NK-92 treated with Interleukin-12 subunit alpha and Interleukin-12 subunit beta, amount 100 ng/mL, for 24 hours (cell line): ENCODE data around the gene LRRC40.

Experiments used
- DNase-seq: peaks from one replicate; lab custom pipeline; 2025; lab: John Stamatoyannopoulos, UW

LRRC40 gene

DNA sequence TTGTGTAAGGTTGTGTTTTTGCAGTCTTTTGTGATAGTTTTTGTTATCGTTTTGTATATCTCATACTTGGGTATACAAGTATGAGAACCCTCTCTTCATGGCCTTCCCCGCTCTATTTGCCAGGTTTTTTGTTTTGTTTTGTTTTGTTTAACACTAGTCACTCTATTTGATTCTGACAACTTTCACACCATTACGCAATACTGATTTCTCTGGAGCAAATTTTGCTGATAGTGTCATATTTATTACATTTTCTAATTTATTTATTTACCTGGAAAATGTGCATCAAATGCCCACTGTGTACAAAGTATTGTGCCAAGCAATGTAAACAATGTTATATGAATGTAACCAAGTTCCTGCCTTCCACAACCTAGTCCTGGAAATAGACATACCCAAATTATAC lies 90.1 kb downstream of the LRRC40 start:
- no peak for DNase-seq

DNA sequence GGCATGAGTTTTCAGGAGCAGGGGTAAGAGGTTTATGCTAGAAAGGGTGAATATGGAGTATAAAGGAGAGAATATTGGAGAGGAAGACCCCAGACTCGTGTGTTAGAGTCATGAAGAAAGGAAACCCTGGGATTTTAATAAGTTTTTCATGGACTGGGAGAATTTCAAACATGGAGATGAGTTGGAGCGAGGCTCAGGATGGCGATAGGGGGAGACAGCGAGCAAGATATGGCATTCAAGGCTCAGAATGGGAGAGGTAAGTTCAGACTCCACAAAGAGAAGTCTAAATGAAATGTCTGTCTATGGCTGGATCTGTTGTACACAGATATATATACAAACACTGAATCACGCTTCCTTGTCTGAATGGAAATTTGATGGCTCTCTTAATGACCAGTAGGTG lies 92.5 kb downstream of the LRRC40 start:
- no peak for DNase-seq

DNA sequence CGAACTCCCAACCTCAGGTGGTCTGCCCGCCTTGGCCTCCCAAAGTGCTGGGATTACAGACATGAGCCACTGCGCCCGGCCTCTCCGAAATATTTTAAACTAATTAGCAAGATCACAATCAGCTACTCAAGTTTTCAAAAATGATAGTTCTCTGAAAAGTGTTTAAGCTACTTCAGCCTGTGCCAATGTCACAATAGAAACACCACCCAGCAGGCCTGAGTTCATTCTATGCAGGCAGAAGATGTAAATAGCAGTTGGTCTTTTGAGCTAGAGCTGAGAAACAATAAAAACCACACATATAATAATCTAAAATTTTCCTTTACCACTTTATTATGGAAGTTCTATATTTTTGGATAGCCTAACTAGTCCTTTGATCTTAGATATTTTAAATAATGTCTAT lies 96.1 kb downstream of the LRRC40 start:
- no peak for DNase-seq

DNA sequence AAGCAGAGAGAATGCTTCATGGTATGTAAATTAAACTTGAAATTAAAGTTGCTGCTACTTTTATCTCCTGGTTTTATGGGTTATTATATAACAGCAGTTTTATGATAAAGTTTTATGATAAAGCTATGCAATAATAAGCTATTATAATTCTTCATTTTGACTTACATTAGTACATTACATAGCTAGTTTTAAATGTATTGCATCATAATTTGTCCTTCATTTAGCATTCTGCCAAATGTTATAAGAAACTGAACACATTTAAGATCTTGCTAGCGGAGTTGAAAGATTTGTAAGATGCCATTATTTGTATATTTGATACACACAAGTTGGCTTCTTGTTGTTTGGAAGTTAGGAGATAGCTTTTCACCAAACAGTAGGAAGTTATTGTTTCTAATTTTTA lies 101.6 kb downstream of the LRRC40 start:
- DNase-seq = no peak

DNA sequence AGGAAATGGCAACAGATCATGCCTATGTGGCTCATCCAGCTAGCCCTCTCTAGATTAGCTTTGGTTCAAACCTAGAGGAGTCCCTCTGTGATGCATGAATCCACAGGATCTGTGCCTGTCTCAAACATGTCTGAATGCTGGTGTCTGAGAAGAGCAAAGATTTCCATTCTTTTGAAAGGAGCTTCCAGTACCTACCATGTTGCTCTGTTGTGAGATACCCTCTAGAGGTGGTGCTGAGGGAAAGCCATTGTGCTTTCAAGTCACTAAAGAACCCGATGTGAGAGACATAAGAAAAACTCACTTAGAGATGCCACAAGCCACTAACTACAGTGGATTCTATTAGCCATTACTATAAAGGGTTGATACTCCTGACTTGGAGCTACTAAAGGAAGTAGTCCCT lies 103.6 kb downstream of the LRRC40 start:
- DNase-seq = no peak

DNA sequence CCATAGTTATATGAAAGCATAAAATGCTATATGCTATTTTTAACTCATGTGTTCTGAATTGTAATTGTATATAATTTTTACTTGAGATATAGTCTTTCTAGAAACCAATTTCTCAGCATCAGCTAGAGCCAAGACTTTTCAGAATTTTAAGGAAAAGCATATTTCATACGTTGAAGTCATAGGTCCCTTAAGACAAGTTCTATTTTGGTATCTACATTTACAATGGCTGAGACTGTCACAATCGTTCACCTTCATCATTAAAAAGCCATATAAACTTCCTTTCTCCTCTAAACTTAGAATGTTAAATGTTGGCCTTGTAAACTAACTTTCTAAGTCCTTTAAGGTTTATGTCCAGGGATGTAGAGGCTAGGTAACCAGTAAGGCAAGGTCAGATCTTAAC lies 104.1 kb downstream of the LRRC40 start:
- DNase-seq = no peak
